Measurements from ENCODE around the gene ADCK2.
"Not testable (repeated sequence)": the region's sequence is repeated elsewhere in the genome, so short reads cannot be mapped to it uniquely, and the experiment has no call there.

DNA sequence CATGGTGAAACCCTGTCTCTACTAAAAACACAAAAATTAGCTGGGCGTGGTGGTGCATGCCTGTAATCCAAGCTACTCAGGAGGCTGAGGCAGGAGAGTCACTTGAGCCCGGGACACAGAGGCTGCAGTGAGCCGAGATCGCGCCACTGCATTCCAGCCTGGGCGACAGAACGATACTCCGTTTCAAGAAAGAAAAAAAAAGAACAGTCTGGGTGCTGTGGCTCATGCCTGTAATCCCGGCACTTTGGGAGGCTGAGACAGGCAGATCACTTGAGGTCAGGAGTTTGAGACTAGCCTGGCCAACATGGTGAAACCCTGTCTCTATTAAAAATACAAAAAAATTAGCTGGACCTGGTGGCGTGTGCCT is 47.6 kb upstream of the ADCK2 start:
- TF ChIP-seq, protein P1, sequence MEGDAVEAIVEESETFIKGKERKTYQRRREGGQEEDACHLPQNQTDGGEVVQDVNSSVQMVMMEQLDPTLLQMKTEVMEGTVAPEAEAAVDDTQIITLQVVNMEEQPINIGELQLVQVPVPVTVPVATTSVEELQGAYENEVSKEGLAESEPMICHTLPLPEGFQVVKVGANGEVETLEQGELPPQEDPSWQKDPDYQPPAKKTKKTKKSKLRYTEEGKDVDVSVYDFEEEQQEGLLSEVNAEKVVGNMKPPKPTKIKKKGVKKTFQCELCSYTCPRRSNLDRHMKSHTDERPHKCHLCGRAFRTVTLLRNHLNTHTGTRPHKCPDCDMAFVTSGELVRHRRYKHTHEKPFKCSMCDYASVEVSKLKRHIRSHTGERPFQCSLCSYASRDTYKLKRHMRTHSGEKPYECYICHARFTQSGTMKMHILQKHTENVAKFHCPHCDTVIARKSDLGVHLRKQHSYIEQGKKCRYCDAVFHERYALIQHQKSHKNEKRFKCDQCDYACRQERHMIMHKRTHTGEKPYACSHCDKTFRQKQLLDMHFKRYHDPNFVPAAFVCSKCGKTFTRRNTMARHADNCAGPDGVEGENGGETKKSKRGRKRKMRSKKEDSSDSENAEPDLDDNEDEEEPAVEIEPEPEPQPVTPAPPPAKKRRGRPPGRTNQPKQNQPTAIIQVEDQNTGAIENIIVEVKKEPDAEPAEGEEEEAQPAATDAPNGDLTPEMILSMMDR (IDR thresholded peaks at IDR 0.05) = not testable (repeated sequence)
- TF ChIP-seq ZFX (IDR thresholded peaks at IDR 0.05; ENCODE audit: borderline replicate concordance) = not testable (repeated sequence)

Data from 22Rv1 (cell line).